ENCODE measurements around the gene NLRP14. TPM values are rescaled to one million over a fixed set of nuclear protein-coding genes. Genes with fewer than 3 reads are reported as not detected.

NLRP14 gene
- total RNA-seq, 4 donors from 2014 or later, result 0.41 to 0.48 TPM; not detected in 2

GRCh38 chr11:7032692-7033091 is 12.4 kb downstream of the NLRP14 start:
- Histone ChIP-seq H3K36me3 (no peaks in the 10 kb centered on the region), H3K27ac (no peak overlapping the region), H3K9me3 (no peaks in the 10 kb centered on the region), H3K27me3 (no peaks in the 10 kb centered on the region), H3K4me3 (no peak overlapping the region), H3K4me1 (no peaks in the 10 kb centered on the region)
- TF ChIP-seq POLR2AphosphoS5 (IDR thresholded peaks at IDR 0.05) (no peak), EP300 (IDR thresholded peaks at IDR 0.05; ENCODE audit: low read depth) (no peak), POLR2A (IDR thresholded peaks at IDR 0.05) (no peak)
- TF ChIP-seq, protein P1, sequence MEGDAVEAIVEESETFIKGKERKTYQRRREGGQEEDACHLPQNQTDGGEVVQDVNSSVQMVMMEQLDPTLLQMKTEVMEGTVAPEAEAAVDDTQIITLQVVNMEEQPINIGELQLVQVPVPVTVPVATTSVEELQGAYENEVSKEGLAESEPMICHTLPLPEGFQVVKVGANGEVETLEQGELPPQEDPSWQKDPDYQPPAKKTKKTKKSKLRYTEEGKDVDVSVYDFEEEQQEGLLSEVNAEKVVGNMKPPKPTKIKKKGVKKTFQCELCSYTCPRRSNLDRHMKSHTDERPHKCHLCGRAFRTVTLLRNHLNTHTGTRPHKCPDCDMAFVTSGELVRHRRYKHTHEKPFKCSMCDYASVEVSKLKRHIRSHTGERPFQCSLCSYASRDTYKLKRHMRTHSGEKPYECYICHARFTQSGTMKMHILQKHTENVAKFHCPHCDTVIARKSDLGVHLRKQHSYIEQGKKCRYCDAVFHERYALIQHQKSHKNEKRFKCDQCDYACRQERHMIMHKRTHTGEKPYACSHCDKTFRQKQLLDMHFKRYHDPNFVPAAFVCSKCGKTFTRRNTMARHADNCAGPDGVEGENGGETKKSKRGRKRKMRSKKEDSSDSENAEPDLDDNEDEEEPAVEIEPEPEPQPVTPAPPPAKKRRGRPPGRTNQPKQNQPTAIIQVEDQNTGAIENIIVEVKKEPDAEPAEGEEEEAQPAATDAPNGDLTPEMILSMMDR (IDR thresholded peaks at IDR 0.05), result no peak
- DNase-seq, result no peak
- WGBS, 2 donors (ENCODE audit: low coverage in 1 of 2), result 0% methylated on average over 1 of the region's 1 CpG
- in situ Hi-C loops (cut with MboI; ENCODE audit: low pct_ligation_motif_present in 1 of 4, low pct_unique_long_range_greater_than_20kb in 1 of 4, low sequenced_read_pairs in 3 of 4) (no loop called here), intact Hi-C loops (cut with DNase I; ENCODE audit: low total_unique reads) (no loop called here)

GRCh38 chr11:7034019-7034418 is 13.7 kb downstream of the NLRP14 start:
- no peaks in the 10 kb centered on the region for H3K9me3 ChIP-seq
- no peak for DNase-seq
- in situ Hi-C loops (cut with MboI; ENCODE audit: low pct_ligation_motif_present in 1 of 4, low pct_unique_long_range_greater_than_20kb in 1 of 4, low sequenced_read_pairs in 3 of 4), result no loop called here
- H3K27me3 ChIP-seq, result no peaks in the 10 kb centered on the region
- intact Hi-C loops (cut with DNase I; ENCODE audit: low total_unique reads), result no loop called here
- WGBS, 2 donors (ENCODE audit: low coverage in 1 of 2), result 69 to 91% methylated on average over 5 to 6 of the region's 6 CpGs
- TF ChIP-seq EP300 (IDR thresholded peaks at IDR 0.05; ENCODE audit: low read depth), result no peak
- TF ChIP-seq, protein P1 (IDR thresholded peaks at IDR 0.05), result no peak
- no peak for TF ChIP-seq POLR2A (IDR thresholded peaks at IDR 0.05)
- no peak for TF ChIP-seq POLR2AphosphoS5 (IDR thresholded peaks at IDR 0.05)
- H3K4me1 ChIP-seq, result no peaks in the 10 kb centered on the region
- H3K27ac ChIP-seq, result no peak overlapping the region
- H3K36me3 ChIP-seq, result no peaks in the 10 kb centered on the region
- H3K4me3 ChIP-seq, result no peak overlapping the region

GRCh38 chr11:7046474-7047175 is 26.3 kb downstream of the NLRP14 start:
- no peak overlapping the region for H3K4me3 ChIP-seq
- no peaks in the 10 kb centered on the region for H3K4me1 ChIP-seq
- H3K9me3 ChIP-seq, result no peaks in the 10 kb centered on the region
- no peaks in the 10 kb centered on the region for H3K36me3 ChIP-seq
- in situ Hi-C loops (cut with MboI; ENCODE audit: low pct_ligation_motif_present in 1 of 4, low pct_unique_long_range_greater_than_20kb in 1 of 4, low sequenced_read_pairs in 3 of 4), result no loop called here
- TF ChIP-seq POLR2AphosphoS5 (IDR thresholded peaks at IDR 0.05) (no peak), EP300 (IDR thresholded peaks at IDR 0.05; ENCODE audit: low read depth) (no peak), POLR2A (IDR thresholded peaks at IDR 0.05) (no peak)
- TF ChIP-seq, protein P1 (IDR thresholded peaks at IDR 0.05), result no peak
- WGBS, 2 donors (ENCODE audit: low coverage in 1 of 2), result 35 to 63% methylated on average over 2 to 3 of the region's 3 CpGs
- H3K27me3 ChIP-seq, result no peaks in the 10 kb centered on the region
- no peak overlapping the region for H3K27ac ChIP-seq
- DNase-seq, result no peak
- intact Hi-C loops (cut with DNase I; ENCODE audit: low total_unique reads), result no loop called here

GRCh38 chr11:7050191-7050590 is 29.9 kb downstream of the NLRP14 start:
- Histone ChIP-seq H3K27ac (no peak overlapping the region), H3K9me3 (no peaks in the 10 kb centered on the region), H3K36me3 (no peaks in the 10 kb centered on the region), H3K27me3 (no peaks in the 10 kb centered on the region), H3K4me3 (no peak overlapping the region), H3K4me1 (no peaks in the 10 kb centered on the region)
- TF ChIP-seq POLR2AphosphoS5 (IDR thresholded peaks at IDR 0.05) (no peak), POLR2A (IDR thresholded peaks at IDR 0.05) (no peak), EP300 (IDR thresholded peaks at IDR 0.05; ENCODE audit: low read depth) (no peak)
- WGBS, 2 donors (ENCODE audit: low coverage in 1 of 2), result 80% methylated on average over 1 of the region's 1 CpG; no CpG with 5 or more reads in 1 of the 2 donors
- no peak for DNase-seq
- in situ Hi-C loops (cut with MboI; ENCODE audit: low pct_ligation_motif_present in 1 of 4, low pct_unique_long_range_greater_than_20kb in 1 of 4, low sequenced_read_pairs in 3 of 4), result no loop called here
- intact Hi-C loops (cut with DNase I; ENCODE audit: low total_unique reads), result no loop called here

Data from transverse colon (tissue), 4 donors.